GM12891 (cell line): ENCODE data around the gene GSTCD.

ENCODE experiments used
- PAX5 ChIP-seq: IDR thresholded peaks from 2 replicates; pipeline ENCODE4 v1.6.1; 2011; ENCODE audit warnings: low read length, moderate library complexity, mild to moderate bottlenecking; ENCODE audit not compliant: insufficient read depth, severe bottlenecking
- POLR2A ChIP-seq: IDR thresholded peaks from 2 replicates; pipeline ENCODE4 v1.6.1; 2011; ENCODE audit warnings: low read depth, low read length, control low read depth
- POLR2AphosphoS5 ChIP-seq: IDR thresholded peaks from 2 replicates; pipeline ENCODE4 v1.6.1; 2011; ENCODE audit warnings: low read depth, low read length, control low read depth
- SPI1 ChIP-seq: IDR thresholded peaks from 2 replicates; pipeline ENCODE4 v1.6.1; 2011; ENCODE audit warnings: low read depth, low read length, control low read depth
- TAF1 ChIP-seq: IDR thresholded peaks from 2 replicates; pipeline ENCODE4 v1.6.1; 2011; ENCODE audit warnings: low read depth, low read length, control low read depth

- TF ChIP-seq TAF1 (no peak), POLR2AphosphoS5 (no peak), POLR2A (no peak), SPI1 (no peak), PAX5 (no peak)
Measured at GRCh38 chr4:105875233-105875632, 166.6 kb downstream of the GSTCD start.
